Pancreas (tissue), 10 donors: Measurements from ENCODE around the gene OR9Q1. TPM values are rescaled to one million over a fixed set of nuclear protein-coding genes. Genes with fewer than 3 reads are reported as not detected.

Experiments used
- ATAC-seq, 4 donors: fragments of 200-7000 bp; cut with Tn5 transposase; one replicate each; pipeline versions ENCODE4 v1.8.0 to v1.9.1; 2020; ENCODE audit warnings: mild to moderate bottlenecking in 4 of 4, moderate library complexity in 4 of 4
- DNase-seq, 6 donors: peaks; one replicate each; pipeline ENCODE4 v3.0.0-alpha.2; 2020
- FAIRE-seq: peaks from 2 replicates; lab custom pipeline; 2012; peaks lifted over from hg19 to GRCh38; lab: Jason Lieb, UNC
- H3K27ac ChIP-seq, 4 donors: fragments of 200-600 bp; sonication (generic); 1 replicate in 3 of 4; 2 replicates in 1 of 4; pipeline versions ENCODE4 v1.5.0 to v1.8.0; 2020
- H3K27me3 ChIP-seq, 4 donors: fragments of 200-600 bp; one replicate each; pipeline ENCODE4 v1.8.0; 2021
- H3K36me3 ChIP-seq, 3 donors: fragments of 200-600 bp; sonication (generic) in 1 of 3; one replicate each; pipeline versions ENCODE4 v1.5.0 to v1.8.0; 2020 to 2021
- H3K4me1 ChIP-seq, 3 donors: fragments of 200-600 bp; one replicate each; pipeline ENCODE4 v1.8.0; 2021
- H3K4me3 ChIP-seq, 4 donors: fragments of 200-600 bp; sonication (generic) in 2 of 4; one replicate each; pipeline versions ENCODE4 v1.5.0 to v1.8.0; 2020 to 2021
- H3K9me3 ChIP-seq, 4 donors: fragments of 200-600 bp; one replicate each; pipeline ENCODE4 v1.8.0; 2021
- WGBS, 2 donors: extraction: QIAGEN DNeasy Blood & Tissue Kit; methylation state at CpG; one replicate each; pipeline ENCODE4 v1.1.7; 2013; 5-methylcytosine and 5-hydroxymethylcytosine counted together
- intact Hi-C, 3 donors: fragments of 100-400 bp; cut with DNase I; formaldehyde crosslinking; loops; one replicate each; pipeline versions ENCODE4 v1.11.1 to v1.14.2; 2022
- polyA plus RNA-seq, 2 donors: library from polyadenylated mRNA; stranded (reverse); fragments of 200-250 nt; gene quantifications; one replicate each; pipeline ENCODE4 v1.2.3, GENCODE V29; 2013
- total RNA-seq, 6 donors: library from RNA; stranded (reverse); fragmentation: NEBNext Ultra II Directional in 4 of 6; extraction: Animal tissue kit (Norgen Biotek cat#: 25700) in 4 of 6; gene quantifications; one replicate each; pipeline versions ENCODE4 v1.2.1 to v1.2.4, GENCODE V29; 2021 to 2023
- TF ChIP-seq, protein P1 (sequence below), 4 donors: fragments of 200-600 bp; sonication (generic) in 3 of 4; IDR thresholded peaks; one replicate each; pipeline versions ENCODE4 v1.5.0 to v1.8.0; 2021; ENCODE audit warnings: antibody characterized with exemption in 4 of 4
- donor health status: healthy with polysubstance abuse.
- donor health status: DM: no; HTN: no; CAD: no; lungs with moderate emphysema.
- donor health status: DM: no; HTN: no; CAD: no.
- donor health status: control.
- donor health status: control.
- donor health status: Bipolar disorder and iron deficiency.
- donor health status: DM: yes; HTN: yes; CAD: no.
- donor health status: DM: no; HTN: no; CAD: no.
- donor health status: DM: no; HTN: no; CAD: no.
- donor health status: DM: yes; HTN: yes; CAD: no.

Gene OR9Q1
- not detected for total RNA-seq
- polyA plus RNA-seq = not detected

DNA sequence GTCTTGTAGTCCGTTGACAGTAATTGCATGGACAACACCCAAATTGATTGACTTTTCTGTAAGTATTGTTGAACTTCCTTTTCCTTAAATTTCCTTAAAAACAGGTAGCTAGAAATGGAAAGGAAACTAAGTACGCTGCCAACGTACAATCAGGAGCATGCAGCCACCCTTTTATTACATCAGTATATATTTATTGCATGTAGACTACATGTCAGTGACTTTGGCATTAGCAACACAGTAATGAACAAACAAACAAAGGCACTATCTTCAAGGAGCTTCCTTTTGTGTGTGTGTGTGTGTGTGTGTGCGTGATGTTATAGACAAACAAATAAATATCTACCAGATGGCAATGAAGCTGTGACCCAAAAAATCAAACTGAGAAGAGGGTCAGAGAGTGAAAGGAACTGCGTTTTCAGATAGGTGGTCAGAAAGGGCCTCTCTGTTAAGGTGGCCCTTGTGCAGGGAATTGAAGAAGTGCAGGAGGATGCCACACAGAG, at the start of gene OR9Q1:
TSS of gene OR9Q1 (plus strand) at position 447 of the 497 bp plus-strand sequence. CDS start 155,564 bp downstream, outside the sequence.
- no peak for DNase-seq
- TF ChIP-seq, protein P1, sequence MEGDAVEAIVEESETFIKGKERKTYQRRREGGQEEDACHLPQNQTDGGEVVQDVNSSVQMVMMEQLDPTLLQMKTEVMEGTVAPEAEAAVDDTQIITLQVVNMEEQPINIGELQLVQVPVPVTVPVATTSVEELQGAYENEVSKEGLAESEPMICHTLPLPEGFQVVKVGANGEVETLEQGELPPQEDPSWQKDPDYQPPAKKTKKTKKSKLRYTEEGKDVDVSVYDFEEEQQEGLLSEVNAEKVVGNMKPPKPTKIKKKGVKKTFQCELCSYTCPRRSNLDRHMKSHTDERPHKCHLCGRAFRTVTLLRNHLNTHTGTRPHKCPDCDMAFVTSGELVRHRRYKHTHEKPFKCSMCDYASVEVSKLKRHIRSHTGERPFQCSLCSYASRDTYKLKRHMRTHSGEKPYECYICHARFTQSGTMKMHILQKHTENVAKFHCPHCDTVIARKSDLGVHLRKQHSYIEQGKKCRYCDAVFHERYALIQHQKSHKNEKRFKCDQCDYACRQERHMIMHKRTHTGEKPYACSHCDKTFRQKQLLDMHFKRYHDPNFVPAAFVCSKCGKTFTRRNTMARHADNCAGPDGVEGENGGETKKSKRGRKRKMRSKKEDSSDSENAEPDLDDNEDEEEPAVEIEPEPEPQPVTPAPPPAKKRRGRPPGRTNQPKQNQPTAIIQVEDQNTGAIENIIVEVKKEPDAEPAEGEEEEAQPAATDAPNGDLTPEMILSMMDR (IDR thresholded peaks at IDR 0.05) = no peak
- peak within 1 kb of the TSS in 2 of 4 donors; percentile 58 to 69 for H3K27ac ChIP-seq
- ATAC-seq = no peak
- no peak within 1 kb of the TSS for H3K4me3 ChIP-seq
- intact Hi-C loops = no loop called here
- no peaks in the 10 kb centered on the region for H3K4me1 ChIP-seq
- 75% methylated on average over 5 of the region's 5 CpGs for WGBS, 2 donors
- H3K36me3 ChIP-seq = no peaks in the 10 kb centered on the region
- no peaks in the 10 kb centered on the region for H3K9me3 ChIP-seq
- no peak for FAIRE-seq
- H3K27me3 ChIP-seq = no peaks in the 10 kb centered on the region

DNA sequence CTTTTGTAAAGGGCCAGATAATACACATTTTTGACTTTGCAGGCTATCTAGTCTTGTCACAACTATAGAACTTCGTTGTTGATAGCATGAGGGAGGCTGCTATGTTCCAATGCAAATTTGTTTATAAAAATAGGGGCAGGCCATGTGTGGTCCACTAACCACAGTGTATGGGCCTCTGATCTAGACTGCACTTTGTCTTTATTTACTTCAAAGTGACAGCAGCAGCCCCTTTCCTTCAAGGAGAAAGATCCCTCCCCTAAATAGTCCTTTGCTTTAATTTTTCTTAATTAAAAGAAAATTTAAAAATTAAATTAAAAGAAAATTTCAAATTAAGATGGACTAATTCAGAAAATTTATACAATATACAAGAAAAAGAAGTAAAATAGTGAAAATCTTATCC, 49.5 kb upstream of the OR9Q1 start:
- Histone ChIP-seq H3K4me3 (no peak overlapping the region), H3K9me3 (no peaks in the 10 kb centered on the region), H3K27ac (peak overlapping the region in 2 of 4 donors; percentile 66 to 70), H3K36me3 (no peaks in the 10 kb centered on the region), H3K4me1 (peaks cover 0 to 4% (median 0%) of the 10 kb centered on the region in 3 donors), H3K27me3 (no peaks in the 10 kb centered on the region)
- ATAC-seq (no peak), DNase-seq (no peak), FAIRE-seq (no peak)
- TF ChIP-seq, protein P1 (IDR thresholded peaks at IDR 0.05) = no peak
- 36 to 48% methylated on average over 1 of the region's 1 CpG for WGBS, 2 donors
- intact Hi-C loops = no loop called here

DNA sequence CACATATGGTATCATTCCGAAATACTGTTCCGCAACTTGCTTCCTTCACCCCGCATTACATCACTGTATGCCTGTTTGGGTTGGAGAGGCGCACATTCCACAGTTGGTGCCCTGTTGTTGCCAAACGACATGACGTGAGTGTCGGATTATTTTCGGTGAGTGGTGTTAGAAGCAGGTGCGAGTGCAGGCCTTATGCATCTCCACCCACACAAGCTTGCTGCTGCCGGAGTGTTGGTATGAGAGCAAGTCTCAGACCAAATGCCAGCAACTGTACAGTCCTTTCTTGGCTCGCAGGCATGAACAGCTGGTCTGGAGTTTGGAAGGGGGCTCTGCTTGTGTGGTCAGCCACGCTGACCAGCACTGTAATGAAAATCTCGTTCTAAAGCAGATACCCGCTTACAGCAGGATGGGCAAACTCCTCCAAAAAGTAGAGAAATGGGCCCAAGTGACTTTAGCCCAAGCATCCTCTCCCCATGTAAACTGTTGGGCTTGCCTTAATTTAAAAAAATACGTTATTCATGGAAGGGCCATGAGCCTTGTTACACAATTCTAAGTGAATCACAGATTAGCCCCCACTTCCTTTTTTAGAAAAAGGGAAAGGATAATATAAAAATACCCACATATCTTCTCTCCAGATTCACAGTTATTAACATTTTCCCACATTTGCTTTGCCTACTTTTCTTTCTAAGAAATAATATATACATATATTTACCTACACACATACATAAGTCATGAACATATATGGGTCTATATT, 48.7 kb upstream of the OR9Q1 start:
- WGBS, 2 donors = 87 to 95% methylated on average over 15 of the region's 15 CpGs
- DNase-seq = no peak
- H3K4me3 ChIP-seq = no peak overlapping the region
- no peaks in the 10 kb centered on the region for H3K27me3 ChIP-seq
- no peaks in the 10 kb centered on the region for H3K36me3 ChIP-seq
- intact Hi-C loops = no loop called here
- H3K27ac ChIP-seq = peak overlapping the region in 1 of 4 donors; percentile 70
- no peak for ATAC-seq
- H3K4me1 ChIP-seq = peaks cover 0 to 4% (median 0%) of the 10 kb centered on the region in 3 donors
- no peak for FAIRE-seq
- TF ChIP-seq, protein P1 (IDR thresholded peaks at IDR 0.05) = no peak
- no peaks in the 10 kb centered on the region for H3K9me3 ChIP-seq

DNA sequence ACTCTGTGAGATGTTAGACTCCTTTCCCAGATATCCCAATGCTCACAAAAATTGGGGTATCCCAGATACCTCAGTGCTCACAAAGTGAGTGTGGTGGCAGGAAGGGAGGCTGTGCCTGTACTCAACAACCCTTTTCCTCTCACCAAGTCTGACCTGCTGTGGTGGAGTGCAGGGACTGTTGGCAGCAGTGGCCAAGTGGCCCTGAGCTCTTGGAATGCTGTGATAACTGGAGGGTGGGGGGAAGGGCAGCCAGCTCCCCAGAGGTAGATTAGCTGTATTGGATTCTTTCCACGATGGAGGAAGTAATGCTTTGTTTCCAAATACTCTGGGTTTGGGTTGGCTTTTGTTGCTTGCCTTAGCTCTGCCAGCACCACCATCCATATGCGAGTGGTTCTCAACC, 46.0 kb upstream of the OR9Q1 start:
- WGBS, 2 donors = 0 to 26% methylated on average over 2 of the region's 2 CpGs
- DNase-seq (peak in 4 of 6 donors; percentile 13 to 27 (median 22)), FAIRE-seq (no peak), ATAC-seq (peak in 3 of 4 donors; percentile 44 to 88 (median 76))
- TF ChIP-seq, protein P1 (IDR thresholded peaks at IDR 0.05) = no peak
- Histone ChIP-seq H3K9me3 (no peaks in the 10 kb centered on the region), H3K27me3 (no peaks in the 10 kb centered on the region), H3K27ac (peak overlapping the region in 2 of 4 donors; percentile 25 to 51), H3K36me3 (no peaks in the 10 kb centered on the region), H3K4me1 (peaks cover 0 to 4% (median 0%) of the 10 kb centered on the region in 3 donors), H3K4me3 (no peak overlapping the region)
- intact Hi-C loops = no loop called here
